Sigmoid colon (tissue), 7 donors: ENCODE results near the gene UNC119B. TPM values are rescaled to one million over a fixed set of nuclear protein-coding genes. Genes with fewer than 3 reads are reported as not detected.

Experiments
- DNase-seq: peaks from one replicate; pipeline ENCODE4 v3.0.0-alpha.2; 2019
- H3K27ac ChIP-seq, 4 donors: fragments of 200-600 bp; sonication (generic); one replicate each; pipeline ENCODE4 v1.5.1; 2016 to 2019; ENCODE audit warnings: mild to moderate bottlenecking in 1 of 4
- H3K27me3 ChIP-seq, 3 donors: fragments of 200-600 bp; sonication (generic); one replicate each; pipeline ENCODE4 v1.5.1; 2019; ENCODE audit warnings: mild to moderate bottlenecking in 1 of 3
- H3K36me3 ChIP-seq, 4 donors: fragments of 200-600 bp; sonication (generic); one replicate each; pipeline ENCODE4 v1.5.1; 2016 to 2019
- H3K4me1 ChIP-seq, 4 donors: fragments of 200-600 bp; sonication (generic); one replicate each; pipeline ENCODE4 v1.5.1; 2017 to 2019
- H3K4me3 ChIP-seq, 4 donors: fragments of 200-600 bp; sonication (generic); one replicate each; pipeline ENCODE4 v1.5.1; 2017 to 2019; ENCODE audit warnings: mild to moderate bottlenecking in 2 of 4, moderate library complexity in 1 of 4
- H3K9me3 ChIP-seq, 4 donors: fragments of 200-600 bp in 3 of 4; sonication (generic) in 3 of 4; one replicate each; pipeline versions ENCODE4 v1.5.1 to v1.6.1; 2013 to 2019
- EP300 ChIP-seq, 4 donors: sonication (generic); formaldehyde crosslinking; IDR thresholded peaks; one replicate each; pipeline ENCODE4 v1.6.1; 2017; ENCODE audit warnings: antibody characterized with exemption in 4 of 4
- POLR2A ChIP-seq, 2 donors: fragments of 450-650 bp; IDR thresholded peaks; one replicate each; pipeline ENCODE4 v1.6.1; 2016; ENCODE audit warnings: antibody characterized with exemption in 2 of 2, mild to moderate bottlenecking in 2 of 2, moderate library complexity in 2 of 2
- POLR2AphosphoS5 ChIP-seq, 4 donors: sonication (generic); formaldehyde crosslinking; IDR thresholded peaks; one replicate each; pipeline ENCODE4 v1.6.1; 2017; ENCODE audit warnings: antibody characterized with exemption in 4 of 4
- WGBS, 2 donors: extraction: QIAGEN DNeasy Blood & Tissue Kit; methylation state at CpG; one replicate each; pipeline ENCODE4 v1.1.7; 2013; 5-methylcytosine and 5-hydroxymethylcytosine counted together
- intact Hi-C: fragments of 100-400 bp; cut with DNase I; formaldehyde crosslinking; loops from one replicate; pipeline ENCODE4 v1.15.1; 2023
- polyA plus RNA-seq, 3 donors: library from polyadenylated mRNA; stranded (reverse); fragments of 200-250 nt; gene quantifications; one replicate each; pipeline ENCODE4 v1.2.3, GENCODE V29; 2013
- total RNA-seq, 4 donors: library from RNA; depleted of rRNA; stranded (reverse); fragments of >200 nt; gene quantifications; one replicate each; pipeline ENCODE4 v1.1.0, GENCODE V29; 2016
- TF ChIP-seq, protein P1 (sequence below), 4 experiments: fragments of 450-650 bp in 3 of 4; fragments of 200-600 bp in 1 of 4; IDR thresholded peaks; one replicate each; pipeline ENCODE4 v1.5.1; 2016 to 2019; ENCODE audit warnings: antibody characterized with exemption in 4 of 4, mild to moderate bottlenecking in 3 of 4, moderate library complexity in 2 of 4
- donor health status: healthy with polysubstance abuse.
- donor health status: Bipolar disorder and iron deficiency.
- donor health status: healthy.

UNC119B gene
- total and polyA plus RNA-seq, 7 donors = 8.4 to 19.3 (median 17.9) TPM

DNA sequence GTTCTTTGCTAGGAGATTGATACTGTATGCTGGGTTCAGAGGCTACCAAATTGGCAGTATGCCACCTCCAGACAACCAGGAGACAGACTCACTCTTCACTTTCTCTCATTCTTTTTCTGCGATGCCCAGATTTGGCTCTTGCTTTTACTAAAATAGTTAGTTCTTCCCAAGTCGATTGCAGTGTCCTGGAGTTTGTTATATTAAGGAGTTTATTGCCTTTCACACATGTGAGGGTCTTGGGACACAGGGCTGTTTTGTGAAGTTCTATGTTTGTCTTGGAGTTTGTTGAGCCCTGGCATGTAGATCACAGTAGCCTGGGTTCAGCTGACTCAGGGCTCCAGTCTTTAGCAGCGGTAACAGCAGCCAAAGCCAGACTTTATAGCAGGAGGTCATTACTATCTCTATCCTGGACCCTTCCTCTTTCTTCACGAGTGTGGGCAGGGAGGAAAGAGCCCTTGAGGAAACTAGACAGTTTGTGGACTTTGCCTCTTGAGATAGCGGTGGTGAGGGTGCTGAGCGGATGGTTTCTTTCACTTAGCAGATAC is 21.7 kb upstream of the UNC119B start:
- Histone ChIP-seq H3K36me3 (no peaks in the 10 kb centered on the region), H3K4me1 (peaks cover 0 to 65% (median 53%) of the 10 kb centered on the region in 4 donors), H3K4me3 (peak overlapping the region; percentile 1 to 100 (median 89)), H3K9me3 (no peaks in the 10 kb centered on the region), H3K27me3 (no peaks in the 10 kb centered on the region), H3K27ac (peak overlapping the region; percentile 92 to 97 (median 94))
- TF ChIP-seq EP300 (IDR thresholded peaks at IDR 0.05) = no peak
- no peak for TF ChIP-seq POLR2A (IDR thresholded peaks at IDR 0.05)
- 3 to 13% methylated on average over 6 of the region's 6 CpGs for WGBS, 2 donors
- intact Hi-C loops = loop anchor here (5.0 kb wide), 1 partner anchor 39 kb away; the partner anchor contains the start of gene ACADS
- no peak for DNase-seq

DNA sequence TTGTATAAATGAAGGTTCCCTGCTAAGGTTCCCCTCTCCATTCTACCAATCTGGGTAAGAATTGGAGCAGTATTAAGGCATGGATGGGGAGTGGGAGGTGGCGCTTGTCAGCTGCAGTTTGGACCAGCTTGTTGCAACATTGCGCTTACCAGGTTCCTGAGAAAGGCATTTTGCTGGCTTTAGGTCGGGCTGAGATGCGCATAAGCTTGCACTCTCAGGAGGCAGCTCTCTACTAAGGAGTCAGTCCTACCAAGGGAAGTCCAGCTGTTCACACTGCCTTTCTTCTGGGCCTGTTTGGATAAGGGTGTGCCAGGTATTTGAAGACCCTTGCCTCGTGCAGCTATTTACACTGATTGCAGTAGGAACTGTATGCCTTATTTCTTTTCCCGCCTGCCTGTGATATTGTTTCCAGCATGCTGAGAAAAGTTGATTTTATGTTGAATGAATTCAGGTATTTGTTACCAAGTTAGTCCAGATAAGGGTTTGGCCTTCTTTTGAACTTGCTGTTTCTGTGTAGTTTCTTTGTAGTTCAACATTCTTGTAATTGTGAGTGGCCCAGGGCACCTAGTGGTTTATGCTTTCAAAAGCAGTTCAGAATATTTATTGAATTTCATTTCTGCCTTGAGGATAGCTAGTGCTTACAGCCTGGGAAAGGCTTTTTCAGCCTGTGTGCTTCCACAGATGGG is 20.7 kb upstream of the UNC119B start:
- no peaks in the 10 kb centered on the region for H3K27me3 ChIP-seq
- H3K27ac ChIP-seq = peak overlapping the region in 3 of 4 donors; percentile 94 to 97 (median 95)
- H3K9me3 ChIP-seq = no peaks in the 10 kb centered on the region
- no peak for DNase-seq
- TF ChIP-seq, protein P1, sequence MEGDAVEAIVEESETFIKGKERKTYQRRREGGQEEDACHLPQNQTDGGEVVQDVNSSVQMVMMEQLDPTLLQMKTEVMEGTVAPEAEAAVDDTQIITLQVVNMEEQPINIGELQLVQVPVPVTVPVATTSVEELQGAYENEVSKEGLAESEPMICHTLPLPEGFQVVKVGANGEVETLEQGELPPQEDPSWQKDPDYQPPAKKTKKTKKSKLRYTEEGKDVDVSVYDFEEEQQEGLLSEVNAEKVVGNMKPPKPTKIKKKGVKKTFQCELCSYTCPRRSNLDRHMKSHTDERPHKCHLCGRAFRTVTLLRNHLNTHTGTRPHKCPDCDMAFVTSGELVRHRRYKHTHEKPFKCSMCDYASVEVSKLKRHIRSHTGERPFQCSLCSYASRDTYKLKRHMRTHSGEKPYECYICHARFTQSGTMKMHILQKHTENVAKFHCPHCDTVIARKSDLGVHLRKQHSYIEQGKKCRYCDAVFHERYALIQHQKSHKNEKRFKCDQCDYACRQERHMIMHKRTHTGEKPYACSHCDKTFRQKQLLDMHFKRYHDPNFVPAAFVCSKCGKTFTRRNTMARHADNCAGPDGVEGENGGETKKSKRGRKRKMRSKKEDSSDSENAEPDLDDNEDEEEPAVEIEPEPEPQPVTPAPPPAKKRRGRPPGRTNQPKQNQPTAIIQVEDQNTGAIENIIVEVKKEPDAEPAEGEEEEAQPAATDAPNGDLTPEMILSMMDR (IDR thresholded peaks at IDR 0.05) = no peak
- no peak for TF ChIP-seq POLR2AphosphoS5 (IDR thresholded peaks at IDR 0.05)
- TF ChIP-seq POLR2A (IDR thresholded peaks at IDR 0.05) = no peak
- TF ChIP-seq EP300 (IDR thresholded peaks at IDR 0.05) = no peak
- peak overlapping the region in 2 of 4 donors; percentile 99 to 100 for H3K4me3 ChIP-seq
- WGBS, 2 donors = 19 to 64% methylated on average over 6 of the region's 6 CpGs
- H3K4me1 ChIP-seq = peaks cover 0 to 65% (median 53%) of the 10 kb centered on the region in 4 donors
- intact Hi-C loops = loop anchor here (5.0 kb wide), 1 partner anchor 38 kb away; the partner anchor contains the start of gene ACADS
- peaks cover 4 to 7% (median 6%) of the 10 kb centered on the region in 4 donors for H3K36me3 ChIP-seq

DNA sequence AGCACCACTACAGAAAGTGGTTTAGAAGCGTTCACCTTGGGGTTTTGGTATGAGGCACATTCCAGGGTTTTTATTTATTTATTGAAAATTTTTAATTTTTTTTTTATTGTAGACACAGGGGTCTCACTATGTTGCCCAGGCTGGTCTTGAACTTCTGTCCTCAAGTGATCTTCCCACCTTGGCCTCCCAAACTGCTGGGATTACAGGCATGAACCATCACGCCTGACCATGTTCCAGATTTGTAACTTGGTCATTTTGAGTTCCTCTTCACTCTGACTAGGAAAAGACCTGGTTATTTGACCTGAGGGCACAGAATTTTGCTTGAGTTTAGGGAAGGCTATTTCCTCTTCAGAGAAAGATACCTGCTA is 20.2 kb upstream of the UNC119B start:
- Histone ChIP-seq H3K9me3 (no peaks in the 10 kb centered on the region), H3K4me3 (no peak overlapping the region), H3K36me3 (peaks cover 5 to 13% (median 10%) of the 10 kb centered on the region in 4 donors), H3K27me3 (no peaks in the 10 kb centered on the region), H3K4me1 (peaks cover 0 to 65% (median 53%) of the 10 kb centered on the region in 4 donors), H3K27ac (no peak overlapping the region)
- no peak for DNase-seq
- TF ChIP-seq POLR2AphosphoS5 (IDR thresholded peaks at IDR 0.05) (no peak), POLR2A (IDR thresholded peaks at IDR 0.05) (no peak), EP300 (IDR thresholded peaks at IDR 0.05) (no peak)
- TF ChIP-seq, protein P1 (IDR thresholded peaks at IDR 0.05) = no peak
- 41 to 80% methylated on average over 2 of the region's 2 CpGs for WGBS, 2 donors
- intact Hi-C loops = no loop called here

DNA sequence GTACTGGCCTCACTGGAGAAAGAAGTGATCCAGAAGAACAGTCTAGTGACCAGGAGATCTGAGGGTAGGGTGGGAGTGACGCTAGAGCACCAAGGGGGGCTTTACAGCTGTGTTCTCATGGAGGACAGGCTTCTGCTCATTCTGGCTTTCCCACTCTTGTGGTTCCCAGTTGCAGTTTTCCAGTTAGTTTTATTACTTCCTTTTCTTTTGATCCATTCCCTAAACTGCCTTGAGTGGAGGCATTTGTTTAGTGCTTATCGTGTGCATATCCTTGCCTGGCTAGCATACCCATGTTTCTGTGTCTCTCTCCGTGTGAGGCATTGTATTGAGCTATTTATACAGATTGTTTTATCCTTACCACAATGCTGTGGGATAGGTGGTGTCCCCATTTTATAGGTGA is 19.3 kb upstream of the UNC119B start:
- intact Hi-C loops = no loop called here
- H3K27me3 ChIP-seq = no peaks in the 10 kb centered on the region
- TF ChIP-seq POLR2AphosphoS5 (IDR thresholded peaks at IDR 0.05) (no peak), EP300 (IDR thresholded peaks at IDR 0.05) (no peak), POLR2A (IDR thresholded peaks at IDR 0.05) (no peak)
- TF ChIP-seq, protein P1 (IDR thresholded peaks at IDR 0.05) = no peak
- H3K4me1 ChIP-seq = peaks cover 0 to 58% (median 52%) of the 10 kb centered on the region in 4 donors
- WGBS, 2 donors = 15 to 58% methylated on average over 3 of the region's 3 CpGs
- H3K9me3 ChIP-seq = no peaks in the 10 kb centered on the region
- DNase-seq = no peak
- H3K36me3 ChIP-seq = peaks cover 5 to 22% (median 14%) of the 10 kb centered on the region in 4 donors
- H3K27ac ChIP-seq = no peak overlapping the region
- no peak overlapping the region for H3K4me3 ChIP-seq

DNA sequence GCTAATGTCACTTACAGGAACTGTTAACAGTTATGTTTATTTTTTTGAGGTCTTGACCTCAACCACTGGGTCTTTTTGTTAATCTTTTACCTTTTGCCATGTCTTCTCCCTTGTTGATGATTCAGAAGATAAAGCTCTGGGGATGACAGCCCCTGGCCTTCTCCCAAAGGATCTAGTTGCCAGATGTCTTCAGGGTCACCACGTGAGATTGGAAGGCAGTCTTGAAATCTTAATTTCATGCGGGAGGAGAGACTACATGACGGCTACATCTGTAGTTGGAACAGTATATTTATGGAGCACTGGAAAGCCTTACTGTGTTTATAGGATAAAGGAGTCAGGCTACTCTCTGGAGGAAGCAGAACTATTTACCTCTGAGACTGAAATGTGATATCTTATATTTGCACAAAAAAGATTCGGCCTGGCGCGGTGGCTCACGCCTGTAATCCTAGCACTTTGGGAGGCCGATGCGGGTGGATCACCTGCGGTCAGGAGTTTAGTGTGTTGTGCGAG is 17.7 kb upstream of the UNC119B start:
- TF ChIP-seq EP300 (IDR thresholded peaks at IDR 0.05) = no peak
- TF ChIP-seq, protein P1 (IDR thresholded peaks at IDR 0.05) = no peak
- TF ChIP-seq POLR2AphosphoS5 (IDR thresholded peaks at IDR 0.05) = no peak
- TF ChIP-seq POLR2A (IDR thresholded peaks at IDR 0.05) = no peak
- Histone ChIP-seq H3K27me3 (no peaks in the 10 kb centered on the region), H3K27ac (peak overlapping the region in 3 of 4 donors; percentile 3 to 38 (median 32)), H3K36me3 (peaks cover 5 to 38% (median 25%) of the 10 kb centered on the region in 4 donors), H3K4me3 (no peak overlapping the region), H3K4me1 (peaks cover 0 to 56% (median 51%) of the 10 kb centered on the region in 4 donors), H3K9me3 (no peaks in the 10 kb centered on the region)
- DNase-seq = no peak
- intact Hi-C loops = no loop called here
- 16 to 61% methylated on average over 11 of the region's 11 CpGs for WGBS, 2 donors
